AG09309 (cell line): Measurements from ENCODE around the gene ACSF2.

Experiments
- DNase-seq: peaks from one replicate; pipeline ENCODE4 v3.0.0-alpha.2; 2010; ENCODE audit warnings: low read depth
- H3K4me3 ChIP-seq: 2 replicates; pipeline ENCODE4 v1.5.1; 2011; ENCODE audit warnings: mild to moderate bottlenecking, low read depth, low read length, moderate library complexity; ENCODE audit not compliant: control insufficient read depth
- CTCF ChIP-seq: IDR thresholded peaks from 2 replicates; pipeline ENCODE4 v1.5.1; 2011; ENCODE audit warnings: mild to moderate bottlenecking, low read depth, low read length, inconsistent platforms; ENCODE audit not compliant: insufficient read depth, control insufficient read depth; ENCODE audit errors: missing control alignments

Gene ACSF2

GRCh38 chr17:50517504-50518383 is 91.7 kb downstream of the ACSF2 start:
- no peak overlapping the region for H3K4me3 ChIP-seq
- TF ChIP-seq CTCF = no peak
- no peak for DNase-seq

DNA sequence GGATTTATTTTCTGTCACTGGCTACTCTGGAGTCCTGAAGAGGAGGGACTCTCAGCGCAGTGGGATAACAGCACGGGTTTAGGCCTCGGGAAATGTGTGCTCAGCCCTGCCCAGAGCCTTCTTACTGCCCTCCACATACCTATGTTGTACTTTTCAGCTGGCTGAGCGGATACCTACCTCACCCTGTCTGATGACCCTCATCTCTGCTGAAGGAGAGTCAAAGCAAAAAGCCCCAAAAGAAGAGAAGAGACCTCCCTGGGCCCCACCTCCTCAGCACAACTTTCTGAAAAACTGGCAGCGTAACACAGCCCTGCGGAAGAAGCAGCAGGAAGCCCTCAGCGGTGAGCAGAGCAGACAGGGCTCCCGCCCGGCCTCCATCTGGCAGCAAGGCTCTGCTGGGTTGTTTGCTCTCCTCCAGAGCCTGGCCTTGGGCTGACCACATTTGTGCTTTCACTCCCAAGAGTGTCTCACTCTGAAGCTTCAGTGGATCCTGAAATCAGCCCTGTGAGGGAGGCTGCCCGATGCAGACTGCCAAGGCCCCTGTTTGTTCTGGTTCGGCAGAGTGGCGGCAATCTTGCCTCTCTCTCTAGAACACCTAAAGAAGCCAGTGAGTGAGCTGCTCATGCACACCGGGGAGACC is 92.5 kb downstream of the ACSF2 start:
- DNase-seq = no peak
- no peak overlapping the region for H3K4me3 ChIP-seq
- no peak for TF ChIP-seq CTCF

GRCh38 chr17:50519141-50519834 is 93.3 kb downstream of the ACSF2 start:
- no peak overlapping the region for H3K4me3 ChIP-seq
- DNase-seq = no peak
- TF ChIP-seq CTCF = no peak

- no peak overlapping the region for H3K4me3 ChIP-seq
- no peak for TF ChIP-seq CTCF
These were observed 94.5 kb downstream of the ACSF2 start for GRCh38 chr17:50520483-50520882.

GRCh38 chr17:50521514-50521913 is 95.5 kb downstream of the ACSF2 start:
- TF ChIP-seq CTCF = no peak
- no peak for DNase-seq
- no peak overlapping the region for H3K4me3 ChIP-seq

More at GRCh38 chr17:50520483-50520882, 94.5 kb downstream of the ACSF2 start:
- no peak for DNase-seq

DNA sequence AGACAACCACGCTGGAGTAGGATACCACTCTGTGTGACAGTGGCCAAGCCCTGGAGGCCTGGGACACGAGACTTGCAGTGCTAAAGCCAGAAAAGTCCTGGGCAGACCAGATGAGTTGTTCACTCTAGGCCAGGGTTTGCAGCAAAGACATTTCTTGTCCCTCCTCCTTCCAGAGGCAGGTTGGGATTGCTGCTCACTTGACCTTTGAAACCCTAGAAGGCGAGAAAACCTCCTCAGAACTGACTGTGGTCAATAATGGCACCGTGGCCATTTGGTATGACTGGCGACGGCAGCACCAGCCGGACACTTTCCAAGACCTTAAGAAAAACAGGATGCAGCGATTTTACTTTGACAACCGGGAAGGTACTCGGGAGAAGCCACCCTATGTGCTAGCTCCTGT is 96.7 kb downstream of the ACSF2 start:
- H3K4me3 ChIP-seq = no peak overlapping the region
- DNase-seq = no peak
- no peak for TF ChIP-seq CTCF
